H1 (cell line): ENCODE results near the gene RABEP2. TPM values are rescaled to one million over a fixed set of nuclear protein-coding genes. Genes with fewer than 3 reads are reported as not detected.

ENCODE experiments used
- CTCF ChIA-PET: fragments of 300-600 bp; sonication (Branson Sonifier 250); formaldehyde crosslinking; loops from one replicate; lab custom pipeline; 2021; ENCODE audit not compliant: partially characterized antibody; lab: Charles Lee
- POLR2A ChIA-PET: fragments of 300-600 bp; sonication (Branson Sonifier 250); formaldehyde crosslinking; loops from one replicate; lab custom pipeline; 2021; ENCODE audit warnings: inconsistent platforms; ENCODE audit not compliant: partially characterized antibody; lab: Charles Lee
- DNase-seq, 2 experiments: peaks; one replicate each; pipeline versions ENCODE4 v3.0.0 to v3.0.0-alpha.2; 2010 to 2022; ENCODE audit warnings: low spot score in 2 of 2, low read depth in 1 of 2, mixed read lengths in 1 of 2
- FAIRE-seq: peaks from 2 replicates; lab custom pipeline; 2011; peaks lifted over from hg19 to GRCh38; lab: Jason Lieb, UNC
- H2AFZ ChIP-seq: 2 replicates; pipeline ENCODE4 v1.8.1; 2012; ENCODE audit warnings: low read length, inconsistent platforms
- H2AK5ac ChIP-seq: 2 replicates; pipeline ENCODE4 v1.6.1; 2013; ENCODE audit warnings: low read depth, low read length
- H2BK120ac ChIP-seq: replicated peaks from 2 replicates; pipeline ENCODE3; 2013; ENCODE audit warnings: low read depth, low read length, inconsistent platforms
- H2BK12ac ChIP-seq: 2 replicates; pipeline ENCODE4 v1.6.1; 2013; ENCODE audit warnings: low read depth, low read length
- H2BK15ac ChIP-seq: 2 replicates; pipeline ENCODE4 v1.6.1; 2013; ENCODE audit warnings: low read length
- H2BK20ac ChIP-seq: 2 replicates; pipeline ENCODE4 v1.6.1; 2013; ENCODE audit warnings: low read length
- H2BK5ac ChIP-seq: 2 replicates; pipeline ENCODE4 v1.6.1; 2013; ENCODE audit warnings: low read depth, low read length
- H3K14ac ChIP-seq: 2 replicates; pipeline ENCODE4 v1.6.1; 2013; ENCODE audit warnings: inconsistent platforms; ENCODE audit not compliant: insufficient read length
- H3K18ac ChIP-seq: 2 replicates; pipeline ENCODE4 v1.6.1; 2013; ENCODE audit warnings: low read length; ENCODE audit errors: extremely low read depth
- H3K23ac ChIP-seq: 2 replicates; pipeline ENCODE4 v1.6.1; 2013; ENCODE audit warnings: inconsistent platforms; ENCODE audit not compliant: insufficient read length
- H3K23me2 ChIP-seq: 2 replicates; pipeline ENCODE4 v1.6.1; 2013; ENCODE audit warnings: low read depth, low read length
- H3K27ac ChIP-seq: 2 replicates; pipeline ENCODE4 v1.6.1; 2011; ENCODE audit warnings: low read depth, low read length, inconsistent platforms
- H3K27me3 ChIP-seq, 4 experiments: replicated peaks in 1 of 4; 1 replicate in 1 of 4; 2 replicates in 3 of 4; pipeline versions ENCODE4 v1.6.1 to v1.8.1; 2011 to 2013; ENCODE audit warnings: low read length in 3 of 4, mild to moderate bottlenecking in 3 of 4, inconsistent platforms in 2 of 4, mixed read lengths in 2 of 4, moderate library complexity in 1 of 4; ENCODE audit not compliant: control insufficient read depth in 3 of 4, insufficient read depth in 3 of 4; ENCODE audit errors: extremely low read depth in 1 of 4
- H3K36me3 ChIP-seq, 4 experiments: 2 replicates each; pipeline versions ENCODE4 v1.6.1 to v1.8.1; 2011 to 2013; ENCODE audit warnings: mild to moderate bottlenecking in 4 of 4, low read length in 3 of 4, moderate library complexity in 2 of 4, control low read depth in 1 of 4, inconsistent platforms in 1 of 4; ENCODE audit not compliant: insufficient read depth in 4 of 4, control insufficient read depth in 2 of 4
- H3K4ac ChIP-seq: replicated peaks from 2 replicates; pipeline ENCODE3; 2013; ENCODE audit warnings: low read length, low read depth, mixed read lengths, inconsistent platforms; ENCODE audit not compliant: insufficient read length
- H3K4me1 ChIP-seq, 4 experiments: replicated peaks in 1 of 4; 1 replicate in 1 of 4; 2 replicates in 3 of 4; pipeline versions ENCODE4 v1.6.1 to v1.8.1; 2011 to 2013; ENCODE audit warnings: low read length in 3 of 4, inconsistent platforms in 2 of 4, mixed read lengths in 1 of 4; ENCODE audit not compliant: insufficient read depth in 4 of 4, control insufficient read depth in 3 of 4
- H3K4me2 ChIP-seq, 2 experiments: 2 replicates each; pipeline versions ENCODE4 v1.6.1 to v1.8.1; 2011 to 2013; ENCODE audit warnings: low read depth in 2 of 2, low read length in 2 of 2, control low read depth in 1 of 2, inconsistent platforms in 1 of 2, mild to moderate bottlenecking in 1 of 2; ENCODE audit not compliant: insufficient read depth in 1 of 2
- H3K4me3 ChIP-seq, 4 experiments: fragments of 200-600, 300-600 bp in 1 of 4; sonication (generic), shearing (Covaris generic), sonication (Bioruptor Twin) in 1 of 4; 2 replicates each; pipeline versions ENCODE4 v1.5.1 to v1.8.1; 2011 to 2016; ENCODE audit warnings: low read length in 4 of 4, low read depth in 3 of 4, control low read depth in 2 of 4, inconsistent platforms in 2 of 4, mild to moderate bottlenecking in 2 of 4, mixed read lengths in 1 of 4, moderate library complexity in 1 of 4; ENCODE audit not compliant: insufficient read depth in 2 of 4; ENCODE audit errors: extremely low read depth in 1 of 4
- H3K56ac ChIP-seq: replicated peaks from 2 replicates; pipeline ENCODE3; 2013; ENCODE audit warnings: low read depth, mild to moderate bottlenecking, mixed read lengths, low read length, inconsistent platforms; ENCODE audit not compliant: insufficient read length
- H3K79me1 ChIP-seq: 2 replicates; pipeline ENCODE4 v1.6.1; 2013; ENCODE audit warnings: low read depth, low read length, control low read depth
- H3K79me2 ChIP-seq, 2 experiments: 2 replicates each; pipeline versions ENCODE4 v1.6.1 to v1.8.1; 2012 to 2013; ENCODE audit warnings: low read length in 2 of 2, mild to moderate bottlenecking in 2 of 2, inconsistent platforms in 1 of 2; ENCODE audit not compliant: insufficient read depth in 2 of 2, control insufficient read depth in 1 of 2
- H3K9ac ChIP-seq, 4 experiments: replicated peaks in 1 of 4; 1 replicate in 1 of 4; 2 replicates in 3 of 4; pipeline versions ENCODE4 v1.6.1 to v1.8.1; 2011 to 2013; ENCODE audit warnings: low read depth in 3 of 4, low read length in 3 of 4, control low read depth in 2 of 4, mild to moderate bottlenecking in 2 of 4, moderate library complexity in 2 of 4, inconsistent platforms in 1 of 4; ENCODE audit errors: extremely low read depth in 1 of 4
- H3K9me3 ChIP-seq, 2 experiments: 2 replicates each; pipeline versions ENCODE4 v1.6.1 to v1.8.1; 2012 to 2013; ENCODE audit warnings: mild to moderate bottlenecking in 2 of 2, moderate library complexity in 2 of 2, control low read depth in 1 of 2, inconsistent platforms in 1 of 2, low read depth in 1 of 2, low read length in 1 of 2, mixed read lengths in 1 of 2; ENCODE audit not compliant: insufficient read depth in 2 of 2
- H4K20me1 ChIP-seq, 2 experiments: replicated peaks in 1 of 2; 2 replicates each; pipeline versions ENCODE3 to v1.8.1; 2011 to 2013; ENCODE audit warnings: inconsistent platforms in 2 of 2, low read length in 2 of 2, mild to moderate bottlenecking in 1 of 2; ENCODE audit not compliant: insufficient read depth in 2 of 2, control insufficient read depth in 1 of 2
- H4K5ac ChIP-seq: 2 replicates; pipeline ENCODE4 v1.6.1; 2013; ENCODE audit warnings: low read length, low read depth, mixed read lengths, inconsistent platforms; ENCODE audit not compliant: insufficient read length
- H4K8ac ChIP-seq: 2 replicates; pipeline ENCODE4 v1.8.0; 2013; ENCODE audit warnings: mild to moderate bottlenecking, moderate library complexity, low read length, inconsistent platforms; ENCODE audit not compliant: insufficient read depth; ENCODE audit errors: extremely low read depth
- H4K91ac ChIP-seq: replicated peaks from 2 replicates; pipeline ENCODE3; 2013; ENCODE audit warnings: low read length, mixed read lengths, inconsistent platforms; ENCODE audit not compliant: insufficient read length
- EGR1 ChIP-seq: IDR thresholded peaks from 2 replicates; pipeline ENCODE4 v1.6.1; 2011; ENCODE audit warnings: low read depth, low read length, borderline replicate concordance
- EP300 ChIP-seq, 2 experiments: IDR thresholded peaks; 1 replicate in 1 of 2; 2 replicates in 1 of 2; pipeline ENCODE4 v1.6.1; 2011 to 2012; ENCODE audit warnings: low read depth in 2 of 2, low read length in 2 of 2, mild to moderate bottlenecking in 2 of 2, borderline replicate concordance in 1 of 2, inconsistent platforms in 1 of 2, moderate library complexity in 1 of 2
- KDM5A ChIP-seq: fragments of 200-600 bp; IDR thresholded peaks from 2 replicates; pipeline ENCODE4 v1.7.1; 2012; ENCODE audit warnings: mild to moderate bottlenecking, low read length, inconsistent platforms, mixed read lengths
- SIN3A ChIP-seq, 2 experiments: IDR thresholded peaks in 1 of 2; conservative IDR thresholded peaks in 1 of 2; 2 replicates each; pipeline ENCODE4 v1.6.1; 2011 to 2012; ENCODE audit warnings: low read length in 2 of 2, improper control_type of control experiment in 1 of 2, low read depth in 1 of 2, mild to moderate bottlenecking in 1 of 2
- WGBS, 2 experiments: shearing (Covaris generic) in 1 of 2; methylation state at CpG; one replicate each; pipeline versions ENCODE4 v1.1.6 to v1.1.7; 2013 to 2015; ENCODE audit warnings: low lambda C conversion rate in 2 of 2, mixed read lengths in 2 of 2, inconsistent platforms in 1 of 2, low coverage in 1 of 2, missing lambda C conversion rate in 1 of 2; ENCODE audit not compliant: insufficient replicate concordance in 2 of 2, insufficient coverage in 1 of 2, insufficient read length in 1 of 2; ENCODE audit errors: extremely low coverage in 1 of 2, missing lambda C conversion rate in 1 of 2; 5-methylcytosine and 5-hydroxymethylcytosine counted together
- polyA plus RNA-seq, 7 experiments: library from polyadenylated mRNA; depleted of rRNA in 3 of 7; stranded (reverse) in 5 of 7; unstranded in 2 of 7; fragments of >200 nt in 5 of 7; fragments of 200-250 nt in 2 of 7; gene quantifications; 1 replicate in 5 of 7; 2 replicates in 1 of 7; 4 replicates in 1 of 7; pipeline versions ENCODE4 v1.2.1 to v1.2.3, GENCODE V29; 2011 to 2013; ENCODE audit warnings: missing spikeins in 2 of 7, mixed read lengths in 2 of 7
- total RNA-seq: library from RNA; stranded (reverse); fragmentation: NEBNext Ultra II Directional; extraction: Animal tissue kit (Norgen Biotek cat#: 25700); gene quantifications from 2 replicates; pipeline ENCODE4 v1.2.1, GENCODE V29; 2021

The RABEP2 gene
- total and polyA plus RNA-seq, 2 of the 8 experiments (the other 6 are each of a cell fraction or from before 2014, with no cell fraction given): 10.4 to 14.9 TPM

- H2BK12ac ChIP-seq: no peak overlapping the region
- H4K8ac ChIP-seq: no peak overlapping the region; the same call in 1 of the 2 replicates
- H3K23me2 ChIP-seq: peaks cover 3% of the 10 kb centered on the region; the same call in 1 of the 2 replicates
- H3K79me2 ChIP-seq: no peaks in the 10 kb centered on the region
- H3K9me3 ChIP-seq: no peaks in the 10 kb centered on the region
- no peak overlapping the region for H2BK15ac ChIP-seq
- H4K91ac ChIP-seq: no peak overlapping the region
- H3K4me1 ChIP-seq: peaks cover 0 to 18% (median 12%) of the 10 kb centered on the region in 4 experiments; a peak in 6 of 7 replicates
- no peak overlapping the region for H4K5ac ChIP-seq
- WGBS, 2 experiments: 93% methylated on average over 4 of the region's 6 CpGs; no CpG with 5 or more reads in 1 of the 2 experiments
- DNase-seq (no peak), FAIRE-seq (no peak)
- no peak overlapping the region for H3K18ac ChIP-seq
- no peak overlapping the region for H3K27ac ChIP-seq
- H2AK5ac ChIP-seq: no peak overlapping the region
- no peak overlapping the region for H3K4ac ChIP-seq
- no peak overlapping the region for H3K4me3 ChIP-seq
- no peak overlapping the region for H2AFZ ChIP-seq
- no peak overlapping the region for H2BK20ac ChIP-seq
- H3K14ac ChIP-seq: no peak overlapping the region
- no peak overlapping the region for H2BK5ac ChIP-seq
- H3K9ac ChIP-seq: no peak overlapping the region
- CTCF ChIA-PET: interaction anchor here (0.9 to 5.1 kb wide), 13 partner anchors 9 to 107 kb away, joined by 3 to 42 read pairs (median 8); partner anchors contain the start of genes NFATC2IP, RABEP2 and SH2B1
- H4K20me1 ChIP-seq: peaks cover 2 to 18% of the 10 kb centered on the region in 2 experiments
- H3K4me2 ChIP-seq: no peak overlapping the region
- peaks cover 6 to 20% (median 10%) of the 10 kb centered on the region in 4 experiments for H3K36me3 ChIP-seq
- TF ChIP-seq SIN3A (conservative IDR thresholded peaks at IDR 0.05 in 1 of 2, IDR thresholded peaks at IDR 0.05 in 1 of 2; ENCODE audit: low read depth in 1 of 2, low read length in 2 of 2): no peak
- no peak for TF ChIP-seq KDM5A
- TF ChIP-seq EP300 (IDR thresholded peaks at IDR 0.05; ENCODE audit: borderline replicate concordance in 1 of 2, low read depth in 2 of 2, low read length in 2 of 2): no peak
- TF ChIP-seq EGR1: no peak
- H3K23ac ChIP-seq: no peak overlapping the region
- H2BK120ac ChIP-seq: no peak overlapping the region
- POLR2A ChIA-PET: interaction anchor here (1.2 to 13.3 kb wide), 5 partner anchors 9 to 35 kb away, joined by 3 to 164 read pairs (median 10); partner anchors contain the start of genes SH2B1 and TUFM
- H3K79me1 ChIP-seq: no peaks in the 10 kb centered on the region; the same call in none of the 2 replicates
- H3K27me3 ChIP-seq: no peaks in the 10 kb centered on the region
- no peak overlapping the region for H3K56ac ChIP-seq
These were observed 50.6 kb downstream of the RABEP2 start for GRCh38 chr16:28874406-28874805.
